Trophoblast cell (in vitro differentiated cells and primary cell): Measurements from ENCODE around the gene THOP1.

Experiments used
- DNase-seq, 2 donors: peaks; one replicate each; pipeline ENCODE4 v3.0.0-alpha.2; 2016
- H2AFZ ChIP-seq: 2 replicates; pipeline ENCODE4 v1.6.1; 2013; ENCODE audit warnings: low read length, moderate library complexity, mild to moderate bottlenecking; ENCODE audit not compliant: insufficient read depth, poor library complexity
- H2AK5ac ChIP-seq: 2 replicates; pipeline ENCODE4 v1.6.1; 2013; ENCODE audit warnings: mild to moderate bottlenecking, low read length
- H2BK120ac ChIP-seq: 2 replicates; pipeline ENCODE4 v1.6.1; 2013; ENCODE audit warnings: low read length, mild to moderate bottlenecking, moderate library complexity; ENCODE audit not compliant: insufficient read depth, poor library complexity
- H2BK12ac ChIP-seq: 2 replicates; pipeline ENCODE4 v1.6.1; 2013; ENCODE audit warnings: mild to moderate bottlenecking, low read length, moderate library complexity
- H2BK5ac ChIP-seq: 2 replicates; pipeline ENCODE4 v1.6.1; 2013; ENCODE audit warnings: low read length, low read depth, moderate library complexity, mild to moderate bottlenecking; ENCODE audit not compliant: poor library complexity
- H3K14ac ChIP-seq: 2 replicates; pipeline ENCODE4 v1.6.1; 2013; ENCODE audit warnings: mild to moderate bottlenecking, low read length
- H3K18ac ChIP-seq: 2 replicates; pipeline ENCODE4 v1.6.1; 2013; ENCODE audit warnings: mild to moderate bottlenecking, low read length
- H3K23ac ChIP-seq: 2 replicates; pipeline ENCODE4 v1.6.1; 2013; ENCODE audit warnings: low read length
- H3K27ac ChIP-seq: 2 replicates; pipeline ENCODE4 v1.5.1; 2013; ENCODE audit warnings: low read depth, mild to moderate bottlenecking, inconsistent platforms, low read length, moderate library complexity
- H3K27me3 ChIP-seq: 2 replicates; pipeline ENCODE4 v1.6.1; 2013; ENCODE audit warnings: inconsistent platforms, mild to moderate bottlenecking, low read length, moderate library complexity; ENCODE audit not compliant: insufficient read depth
- H3K36me3 ChIP-seq, 2 experiments: 1 replicate in 1 of 2; 2 replicates in 1 of 2; pipeline ENCODE4 v1.6.1; 2013; ENCODE audit warnings: low read length in 2 of 2, mild to moderate bottlenecking in 2 of 2, moderate library complexity in 1 of 2; ENCODE audit not compliant: insufficient read depth in 2 of 2, control insufficient read depth in 1 of 2
- H3K4ac ChIP-seq: 2 replicates; pipeline ENCODE4 v1.6.1; 2013; ENCODE audit warnings: low read depth, mild to moderate bottlenecking, low read length, moderate library complexity
- H3K4me1 ChIP-seq, 2 experiments: 1 replicate in 1 of 2; 2 replicates in 1 of 2; pipeline ENCODE4 v1.6.1; 2013; ENCODE audit warnings: low read length in 2 of 2, mild to moderate bottlenecking in 2 of 2, moderate library complexity in 1 of 2; ENCODE audit not compliant: insufficient read depth in 2 of 2, control insufficient read depth in 1 of 2
- H3K4me2 ChIP-seq: 2 replicates; pipeline ENCODE4 v1.6.1; 2013; ENCODE audit warnings: inconsistent platforms, mild to moderate bottlenecking, low read length, moderate library complexity
- H3K4me3 ChIP-seq: 2 replicates; pipeline ENCODE4 v1.5.1; 2013; ENCODE audit warnings: mild to moderate bottlenecking, low read depth, low read length, inconsistent platforms
- H3K79me1 ChIP-seq: one replicate; pipeline ENCODE4 v1.6.1; 2013; ENCODE audit warnings: low read length
- H3K79me2 ChIP-seq: 2 replicates; pipeline ENCODE4 v1.6.1; 2013; ENCODE audit warnings: low read length, mild to moderate bottlenecking; ENCODE audit not compliant: control insufficient read depth, insufficient read depth, poor library complexity
- H3K9ac ChIP-seq: 2 replicates; pipeline ENCODE4 v1.6.1; 2013; ENCODE audit warnings: mild to moderate bottlenecking, low read length
- H3K9me3 ChIP-seq: 2 replicates; pipeline ENCODE4 v1.6.1; 2013; ENCODE audit warnings: low read depth, mild to moderate bottlenecking, control low read depth, inconsistent platforms, low read length; ENCODE audit not compliant: insufficient read depth
- H4K12ac ChIP-seq: 2 replicates; pipeline ENCODE4 v1.6.1; 2013; ENCODE audit warnings: low read depth, mild to moderate bottlenecking, low read length, moderate library complexity
- H4K8ac ChIP-seq: 2 replicates; pipeline ENCODE4 v1.6.1; 2013; ENCODE audit warnings: low read depth, mild to moderate bottlenecking, low read length, moderate library complexity
- H4K91ac ChIP-seq: one replicate; pipeline ENCODE4 v1.6.1; 2013; ENCODE audit warnings: low read depth, mild to moderate bottlenecking, low read length, moderate library complexity
- WGBS: extraction: QIAGEN DNeasy Blood & Tissue Kit; methylation state at CpG from one replicate; pipeline ENCODE4 v1.1.7; 2013; ENCODE audit warnings: missing lambda C conversion rate; ENCODE audit not compliant: insufficient read length, insufficient coverage; ENCODE audit errors: extremely low coverage; 5-methylcytosine and 5-hydroxymethylcytosine counted together

The THOP1 gene

DNA sequence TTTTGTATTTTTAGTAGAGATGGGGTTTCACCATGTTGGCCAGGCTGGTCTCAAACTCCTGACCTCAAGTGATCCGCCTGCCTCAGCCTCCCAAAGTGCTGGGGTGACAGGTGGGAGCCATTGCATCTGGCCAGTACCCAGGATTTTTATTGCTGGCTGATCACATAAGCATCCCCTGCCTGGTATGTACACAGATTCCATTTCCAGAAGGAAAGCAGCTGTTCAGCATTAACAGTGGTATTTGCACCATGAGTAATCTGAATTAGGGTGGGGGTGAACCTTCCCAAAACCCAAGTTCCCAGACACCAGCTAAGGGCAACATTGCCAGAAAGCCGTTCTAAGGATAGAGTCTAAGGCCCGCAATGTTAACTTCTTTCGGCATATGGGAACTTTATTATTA lies 63.3 kb downstream of the THOP1 start:
- Histone ChIP-seq H4K12ac (no peak overlapping the region), H3K4me3 (no peak overlapping the region), H2BK120ac (no peak overlapping the region), H4K8ac (no peak overlapping the region), H3K18ac (no peak overlapping the region), H3K23ac (no peak overlapping the region), H3K9me3 (peaks cover 22% of the 10 kb centered on the region), H2AFZ (no peak overlapping the region), H3K79me1 (no peaks in the 10 kb centered on the region), H2AK5ac (no peak overlapping the region), H3K9ac (no peak overlapping the region), H2BK5ac (no peak overlapping the region), H3K27ac (no peak overlapping the region), H3K4ac (no peak overlapping the region), H3K79me2 (no peaks in the 10 kb centered on the region), H3K4me2 (no peak overlapping the region), H3K4me1 (no peaks in the 10 kb centered on the region), H3K27me3 (no peaks in the 10 kb centered on the region), H4K91ac (no peak overlapping the region), H3K14ac (no peak overlapping the region), H2BK12ac (no peak overlapping the region), H3K36me3 (peaks cover 17 to 32% of the 10 kb centered on the region in 2 experiments)
- DNase-seq: no peak
- no CpG with 5 or more reads among the region's 4 CpGs for WGBS

GRCh38 chr19:2850256-2850925 lies 65.1 kb downstream of the THOP1 start:
- H2AFZ ChIP-seq: no peak overlapping the region
- no peak overlapping the region for H3K27ac ChIP-seq
- H4K12ac ChIP-seq: no peak overlapping the region
- no peak overlapping the region for H4K8ac ChIP-seq
- H3K4me3 ChIP-seq: no peak overlapping the region
- no peaks in the 10 kb centered on the region for H3K27me3 ChIP-seq
- H2AK5ac ChIP-seq: no peak overlapping the region
- no CpG with 5 or more reads among the region's 3 CpGs for WGBS
- no peak overlapping the region for H3K4me2 ChIP-seq
- H3K79me1 ChIP-seq: no peaks in the 10 kb centered on the region
- no peak overlapping the region for H2BK5ac ChIP-seq
- no peak overlapping the region for H3K4ac ChIP-seq
- no peak overlapping the region for H3K14ac ChIP-seq
- peaks cover 19 to 38% of the 10 kb centered on the region in 2 experiments for H3K36me3 ChIP-seq
- no peak for DNase-seq
- no peak overlapping the region for H2BK12ac ChIP-seq
- H2BK120ac ChIP-seq: no peak overlapping the region
- no peak overlapping the region for H3K23ac ChIP-seq
- no peaks in the 10 kb centered on the region for H3K79me2 ChIP-seq
- H3K9ac ChIP-seq: no peak overlapping the region
- H3K18ac ChIP-seq: no peak overlapping the region
- H4K91ac ChIP-seq: no peak overlapping the region
- H3K9me3 ChIP-seq: peaks cover 23% of the 10 kb centered on the region
- no peaks in the 10 kb centered on the region for H3K4me1 ChIP-seq

DNA sequence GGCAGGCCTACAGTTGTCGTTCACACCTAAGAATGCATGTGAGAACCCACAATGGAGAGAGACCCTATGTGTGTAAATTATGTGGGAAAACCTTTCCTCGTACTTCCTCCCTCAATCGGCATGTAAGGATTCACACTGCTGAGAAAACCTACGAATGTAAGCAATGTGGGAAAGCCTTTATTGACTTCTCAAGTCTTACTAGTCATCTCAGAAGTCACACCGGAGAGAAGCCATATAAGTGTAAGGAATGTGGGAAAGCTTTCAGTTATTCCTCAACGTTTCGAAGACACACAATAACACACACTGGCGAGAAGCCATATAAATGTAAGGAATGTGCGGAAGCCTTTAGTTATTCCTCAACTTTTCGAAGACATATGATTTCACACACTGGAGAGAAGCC lies 67.3 kb downstream of the THOP1 start:
- H3K27me3 ChIP-seq: no peaks in the 10 kb centered on the region
- H3K36me3 ChIP-seq: peaks cover 19 to 33% of the 10 kb centered on the region in 2 experiments
- H3K4me1 ChIP-seq: no peaks in the 10 kb centered on the region
- no peak overlapping the region for H3K14ac ChIP-seq
- no peak overlapping the region for H3K4me3 ChIP-seq
- no peak overlapping the region for H2AFZ ChIP-seq
- H3K23ac ChIP-seq: no peak overlapping the region
- no peak overlapping the region for H4K8ac ChIP-seq
- no peak overlapping the region for H3K9ac ChIP-seq
- peaks cover 17% of the 10 kb centered on the region for H3K9me3 ChIP-seq
- no peak overlapping the region for H3K27ac ChIP-seq
- H3K18ac ChIP-seq: no peak overlapping the region
- H2BK5ac ChIP-seq: no peak overlapping the region
- no peak overlapping the region for H3K4me2 ChIP-seq
- WGBS: no CpG with 5 or more reads among the region's 10 CpGs
- no peaks in the 10 kb centered on the region for H3K79me2 ChIP-seq
- H3K79me1 ChIP-seq: no peaks in the 10 kb centered on the region
- no peak overlapping the region for H4K12ac ChIP-seq
- H2BK120ac ChIP-seq: no peak overlapping the region
- H3K4ac ChIP-seq: no peak overlapping the region
- no peak overlapping the region for H4K91ac ChIP-seq
- H2AK5ac ChIP-seq: no peak overlapping the region
- H2BK12ac ChIP-seq: no peak overlapping the region
- no peak for DNase-seq

DNA sequence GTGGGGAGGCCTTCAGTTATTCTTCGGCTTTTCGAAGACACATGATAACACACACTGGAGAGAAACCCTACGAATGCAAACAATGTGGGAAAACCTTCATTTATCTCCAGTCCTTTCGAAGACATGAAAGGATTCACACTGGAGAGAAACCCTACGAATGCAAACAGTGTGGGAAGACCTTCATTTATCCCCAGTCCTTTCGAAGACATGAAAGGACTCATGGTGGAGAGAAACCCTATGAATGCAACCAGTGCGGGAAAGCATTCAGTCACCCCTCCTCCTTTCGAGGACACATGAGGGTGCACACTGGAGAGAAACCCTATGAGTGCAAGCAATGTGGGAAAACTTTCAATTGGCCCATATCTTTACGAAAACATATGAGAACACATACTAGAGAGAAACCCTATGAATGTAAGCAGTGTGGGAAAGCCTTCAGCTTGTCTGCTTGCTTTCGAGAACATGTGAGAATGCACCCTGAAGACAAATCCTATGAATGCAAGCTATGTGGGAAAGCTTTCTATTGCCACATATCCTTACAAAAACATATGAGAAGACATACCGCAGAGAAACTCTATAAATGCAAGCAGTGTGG lies 67.8 kb downstream of the THOP1 start:
- peaks cover 19 to 33% of the 10 kb centered on the region in 2 experiments for H3K36me3 ChIP-seq
- H2AFZ ChIP-seq: no peak overlapping the region
- H4K91ac ChIP-seq: no peak overlapping the region
- H3K9ac ChIP-seq: no peak overlapping the region
- no peak overlapping the region for H3K18ac ChIP-seq
- H3K4me2 ChIP-seq: no peak overlapping the region
- H3K27ac ChIP-seq: no peak overlapping the region
- H3K14ac ChIP-seq: no peak overlapping the region
- H3K4ac ChIP-seq: no peak overlapping the region
- no peaks in the 10 kb centered on the region for H3K79me1 ChIP-seq
- DNase-seq: no peak
- no peak overlapping the region for H2AK5ac ChIP-seq
- peaks cover 20% of the 10 kb centered on the region for H3K9me3 ChIP-seq
- no peak overlapping the region for H4K12ac ChIP-seq
- no CpG with 5 or more reads among the region's 11 CpGs for WGBS
- H4K8ac ChIP-seq: no peak overlapping the region
- no peaks in the 10 kb centered on the region for H3K27me3 ChIP-seq
- no peaks in the 10 kb centered on the region for H3K4me1 ChIP-seq
- no peak overlapping the region for H2BK12ac ChIP-seq
- H3K79me2 ChIP-seq: no peaks in the 10 kb centered on the region
- H2BK120ac ChIP-seq: no peak overlapping the region
- no peak overlapping the region for H2BK5ac ChIP-seq
- H3K23ac ChIP-seq: no peak overlapping the region
- no peak overlapping the region for H3K4me3 ChIP-seq
